CD4-positive, CD25-positive, alpha-beta regulatory T cell (primary cell): Measurements from ENCODE around the gene ATAD2B. TPM values are rescaled to one million over a fixed set of nuclear protein-coding genes. Genes with fewer than 3 reads are reported as not detected.
"Not testable (repeated sequence)": the region's sequence is repeated elsewhere in the genome, so short reads cannot be mapped to it uniquely, and the experiment has no call there.

ENCODE experiments used
- ATAC-seq, 2 donors: fragments of 150-1000 bp; cut with Tn5 transposase; one replicate each; pipeline ENCODE4 v1.10.0; 2021; ENCODE audit warnings: low read depth in 2 of 2, moderate number of reproducible peaks in 2 of 2, moderate library complexity in 1 of 2
- DNase-seq, 3 donors: peaks; one replicate each; pipeline versions ENCODE4 v3.0.0 to v3.0.0-alpha.2; 2012 to 2022; ENCODE audit warnings: mixed read lengths in 1 of 3
- H3K27ac ChIP-seq: one replicate; pipeline ENCODE4 v1.7.0; 2013; ENCODE audit warnings: mild to moderate bottlenecking, low read length; ENCODE audit not compliant: insufficient read depth, poor library complexity, severe bottlenecking
- H3K27me3 ChIP-seq: one replicate; pipeline ENCODE4 v1.7.0; 2013; ENCODE audit warnings: low read length; ENCODE audit not compliant: control insufficient read depth, insufficient read depth
- H3K36me3 ChIP-seq: one replicate; pipeline ENCODE4 v1.7.0; 2013; ENCODE audit warnings: mild to moderate bottlenecking, low read length, moderate library complexity; ENCODE audit not compliant: control insufficient read depth, insufficient read depth
- H3K4me1 ChIP-seq: 2 replicates; pipeline ENCODE4 v1.7.0; 2013; ENCODE audit warnings: mild to moderate bottlenecking, low read length; ENCODE audit not compliant: insufficient read depth, control insufficient read depth, poor library complexity, severe bottlenecking
- H3K4me3 ChIP-seq: one replicate; pipeline ENCODE4 v1.7.0; 2013; ENCODE audit warnings: low read depth, mild to moderate bottlenecking, low read length, moderate library complexity
- H3K9me3 ChIP-seq, 2 experiments: 1 replicate in 1 of 2; 2 replicates in 1 of 2; pipeline ENCODE4 v1.7.0; 2013; ENCODE audit warnings: low read length in 2 of 2, mild to moderate bottlenecking in 1 of 2, moderate library complexity in 1 of 2; ENCODE audit not compliant: control insufficient read depth in 2 of 2
- H3K27ac Mint-ChIP-seq, 3 donors: one replicate each; pipeline ENCODE4 v1.8.0; 2020 to 2022; ENCODE audit warnings: mild to moderate bottlenecking in 3 of 3, mixed read lengths in 3 of 3, moderate library complexity in 2 of 3
- H3K27me3 Mint-ChIP-seq: one replicate; pipeline ENCODE4 v1.8.0; 2022; ENCODE audit warnings: mild to moderate bottlenecking, mixed read lengths
- H3K36me3 Mint-ChIP-seq: one replicate; pipeline ENCODE4 v1.8.0; 2020; ENCODE audit warnings: mixed read lengths
- H3K4me1 Mint-ChIP-seq, 4 donors: one replicate each; pipeline ENCODE4 v1.8.0; 2020 to 2022; ENCODE audit warnings: mixed read lengths in 4 of 4, mild to moderate bottlenecking in 1 of 4
- H3K4me3 Mint-ChIP-seq, 4 donors: one replicate each; pipeline ENCODE4 v1.8.0; 2020 to 2022; ENCODE audit warnings: mild to moderate bottlenecking in 4 of 4, mixed read lengths in 4 of 4, moderate library complexity in 3 of 4
- H3K9me3 Mint-ChIP-seq, 7 donors: one replicate each; pipeline ENCODE4 v1.8.0; 2020 to 2022; ENCODE audit warnings: mixed read lengths in 7 of 7, mild to moderate bottlenecking in 3 of 7, moderate library complexity in 2 of 7
- polyA plus RNA-seq, 4 donors: library from polyadenylated mRNA; unstranded; fragments of 300-500 nt; fragmentation: Illumina TruSeq; gene quantifications; one replicate each; pipeline ENCODE4 v1.2.3, GENCODE V29; 2021
- total RNA-seq: library from RNA; stranded (reverse); gene quantifications from one replicate; pipeline ENCODE4 v1.2.3, GENCODE V29; 2022

The ATAD2B gene
- total and polyA plus RNA-seq, 5 donors from 2014 or later, result 4.0 to 53.2 (median 8.2) TPM

DNA sequence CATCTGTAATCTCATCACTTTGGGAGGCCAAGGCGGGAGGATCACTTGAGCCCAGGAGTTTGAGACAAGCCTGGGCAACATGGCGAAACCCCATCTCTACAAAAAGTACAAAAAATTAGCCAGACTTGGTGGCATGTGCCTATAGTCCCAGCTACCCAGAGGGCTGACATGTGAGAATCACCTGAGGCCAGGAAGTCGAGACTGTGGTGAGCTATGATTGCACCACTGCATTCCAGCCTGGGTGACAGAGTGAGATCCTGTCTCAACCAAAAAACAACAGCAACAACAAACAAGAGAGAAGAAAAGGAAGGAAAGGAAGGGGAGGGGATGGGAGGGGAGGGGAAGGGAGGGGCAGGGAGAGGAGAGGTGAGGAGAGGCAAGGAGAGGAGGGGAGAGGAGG, 203.9 kb downstream of the ATAD2B start:
- H3K27ac ChIP-seq, H3K27me3 ChIP-seq, H3K27ac Mint-ChIP-seq, H3K4me3 ChIP-seq, H3K27me3 Mint-ChIP-seq, H3K4me1 Mint-ChIP-seq, H3K4me3 Mint-ChIP-seq, ATAC-seq, DNase-seq, H3K4me1 ChIP-seq: not testable (repeated sequence)
- Histone ChIP-seq H3K36me3 (peaks cover 19% of the 10 kb centered on the region), H3K9me3 (peaks cover 11 to 15% of the 10 kb centered on the region in 2 experiments)
- peaks cover 2 to 28% (median 10%) of the 10 kb centered on the region in 7 donors for H3K9me3 Mint-ChIP-seq
- H3K36me3 Mint-ChIP-seq, result peaks cover 69% of the 10 kb centered on the region

DNA sequence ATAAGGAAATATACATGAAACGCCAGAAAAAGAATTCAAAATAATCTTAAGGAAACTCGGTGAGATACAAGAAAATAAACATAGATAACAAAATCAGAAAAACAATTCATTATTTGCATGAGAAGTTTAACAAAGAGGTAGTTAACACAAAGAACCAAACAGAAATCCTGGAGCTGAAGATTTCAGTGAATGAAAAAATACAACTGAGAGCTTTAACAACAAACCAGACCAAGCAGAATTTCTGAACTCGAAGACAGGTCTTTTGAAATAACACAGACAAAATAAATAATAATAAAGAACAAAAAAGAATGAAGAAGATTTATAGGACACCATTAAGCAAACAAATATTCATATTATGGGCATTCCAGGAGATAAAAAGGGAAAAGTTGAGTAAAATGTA, 204.7 kb downstream of the ATAD2B start:
- peaks cover 19% of the 10 kb centered on the region for H3K36me3 ChIP-seq
- no peak for ATAC-seq

DNA sequence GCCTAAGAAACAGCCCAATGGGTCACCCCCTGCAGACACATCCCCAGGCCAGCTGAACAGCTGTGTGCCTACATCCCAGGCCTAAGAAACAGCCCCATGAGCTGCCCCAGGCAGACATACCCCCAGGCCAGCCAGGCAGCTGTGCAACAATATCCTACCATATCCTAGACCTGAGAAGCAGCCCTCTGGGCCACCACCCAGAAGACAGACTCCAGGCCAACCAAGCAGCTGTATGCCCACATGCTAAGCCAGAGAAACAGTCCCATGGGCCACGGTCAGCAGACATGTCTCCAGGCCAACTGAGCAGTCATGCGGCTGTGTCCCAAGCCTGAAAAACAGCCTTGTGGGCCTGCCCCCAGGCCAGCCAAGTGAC, 205.5 kb downstream of the ATAD2B start:
- Mint-ChIP-seq H3K4me1 (peaks cover 0 to 9% (median 4%) of the 10 kb centered on the region in 4 donors), H3K36me3 (peaks cover 61% of the 10 kb centered on the region), H3K27ac (no peak overlapping the region), H3K9me3 (peaks cover 2 to 28% (median 10%) of the 10 kb centered on the region in 7 donors), H3K4me3 (no peak overlapping the region), H3K27me3 (no peaks in the 10 kb centered on the region)
- Histone ChIP-seq H3K4me3 (no peak overlapping the region), H3K27ac (no peak overlapping the region), H3K4me1 (no peaks in the 10 kb centered on the region), H3K36me3 (peaks cover 18% of the 10 kb centered on the region), H3K9me3 (peaks cover 11 to 15% of the 10 kb centered on the region in 2 experiments), H3K27me3 (no peaks in the 10 kb centered on the region)
- no peak for ATAC-seq
- DNase-seq, result no peak

More for the DNA sequence above, 204.7 kb downstream of the ATAD2B start:
- Mint-ChIP-seq H3K4me1 (peaks cover 0 to 9% (median 4%) of the 10 kb centered on the region in 4 donors), H3K27me3 (no peaks in the 10 kb centered on the region), H3K36me3 (peaks cover 63% of the 10 kb centered on the region), H3K27ac (no peak overlapping the region), H3K9me3 (peaks cover 2 to 28% (median 10%) of the 10 kb centered on the region in 7 donors), H3K4me3 (no peak overlapping the region)
- Histone ChIP-seq H3K27me3 (no peaks in the 10 kb centered on the region), H3K4me1 (no peaks in the 10 kb centered on the region), H3K4me3 (no peak overlapping the region), H3K27ac (no peak overlapping the region), H3K9me3 (peaks cover 11 to 15% of the 10 kb centered on the region in 2 experiments)
- DNase-seq, result no peak

DNA sequence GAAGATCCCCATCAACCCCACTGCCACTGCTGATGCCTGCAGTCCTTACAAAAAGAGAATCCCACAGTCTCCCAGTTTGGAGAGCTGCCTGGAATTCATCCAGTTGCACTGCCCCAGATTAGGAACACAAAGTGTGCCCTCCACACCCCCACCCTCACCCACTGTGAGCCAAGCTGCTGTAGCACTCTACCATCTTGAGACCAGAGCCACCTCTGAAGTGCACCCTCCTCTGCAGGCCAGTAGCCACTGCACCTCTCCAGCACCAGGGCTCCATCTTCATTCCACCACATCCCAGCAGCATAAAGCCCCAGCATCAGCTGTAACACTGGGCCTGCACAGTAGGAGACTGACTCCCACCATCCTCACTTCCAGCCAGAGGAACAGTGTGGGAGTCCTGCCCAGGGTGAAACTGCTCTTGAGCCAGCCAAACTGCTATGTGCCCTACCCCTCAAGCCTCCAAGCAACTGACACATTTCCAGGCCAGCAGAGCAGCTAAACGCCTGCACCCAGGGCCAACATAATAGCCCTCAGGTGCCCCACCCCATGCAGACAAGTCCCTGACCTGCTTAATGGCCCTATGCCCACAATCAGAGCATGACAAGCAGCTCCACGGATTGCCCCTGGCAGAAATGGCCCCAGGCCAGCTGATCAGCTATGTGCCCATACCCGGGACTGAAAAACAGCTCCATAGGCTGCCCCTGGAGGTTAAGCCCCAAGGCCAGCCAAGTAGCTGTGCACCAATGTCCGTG, 206.0 kb downstream of the ATAD2B start:
- Mint-ChIP-seq H3K27me3 (no peaks in the 10 kb centered on the region), H3K36me3 (peaks cover 58% of the 10 kb centered on the region), H3K4me3 (no peak overlapping the region), H3K4me1 (peaks cover 0 to 9% (median 4%) of the 10 kb centered on the region in 4 donors), H3K27ac (no peak overlapping the region), H3K9me3 (peaks cover 2 to 27% (median 10%) of the 10 kb centered on the region in 7 donors)
- ATAC-seq, result no peak
- no peak overlapping the region for H3K27ac ChIP-seq
- no peaks in the 10 kb centered on the region for H3K4me1 ChIP-seq
- peaks cover 11 to 15% of the 10 kb centered on the region in 2 experiments for H3K9me3 ChIP-seq
- H3K4me3 ChIP-seq, result no peak overlapping the region
- no peak for DNase-seq
- no peaks in the 10 kb centered on the region for H3K27me3 ChIP-seq
- H3K36me3 ChIP-seq, result peaks cover 12% of the 10 kb centered on the region

DNA sequence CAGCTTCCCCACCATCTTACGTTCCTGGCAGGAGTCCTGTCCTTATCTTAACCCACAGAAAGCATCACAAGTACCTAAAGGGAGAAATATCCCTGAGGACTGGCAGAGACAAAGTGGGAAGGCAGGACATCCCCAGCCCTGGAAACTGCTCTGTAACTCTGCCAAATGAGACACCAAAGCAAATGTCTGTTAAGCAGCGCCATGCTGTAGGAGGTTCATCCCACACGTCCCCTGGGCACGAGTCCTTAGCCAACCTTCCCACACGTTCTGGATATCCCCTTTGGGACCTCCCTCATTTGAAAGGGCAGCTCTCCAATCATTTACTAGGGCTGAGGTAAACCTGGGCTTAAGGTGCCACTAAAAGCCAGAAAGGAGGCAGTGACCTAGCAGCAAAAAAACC, 207.2 kb downstream of the ATAD2B start:
- ATAC-seq (no peak), DNase-seq (no peak)
- peaks cover 2 to 19% (median 8%) of the 10 kb centered on the region in 7 donors for H3K9me3 Mint-ChIP-seq
- Histone ChIP-seq H3K36me3 (peaks cover 7% of the 10 kb centered on the region), H3K27ac (no peak overlapping the region), H3K4me3 (no peak overlapping the region), H3K4me1 (no peaks in the 10 kb centered on the region), H3K9me3 (peaks cover 11 to 15% of the 10 kb centered on the region in 2 experiments), H3K27me3 (no peaks in the 10 kb centered on the region)
- H3K27ac Mint-ChIP-seq, result no peak overlapping the region
- H3K4me3 Mint-ChIP-seq, result no peak overlapping the region
- H3K4me1 Mint-ChIP-seq, result peaks cover 0 to 9% (median 4%) of the 10 kb centered on the region in 4 donors
- peaks cover 49% of the 10 kb centered on the region for H3K36me3 Mint-ChIP-seq
- no peaks in the 10 kb centered on the region for H3K27me3 Mint-ChIP-seq

DNA sequence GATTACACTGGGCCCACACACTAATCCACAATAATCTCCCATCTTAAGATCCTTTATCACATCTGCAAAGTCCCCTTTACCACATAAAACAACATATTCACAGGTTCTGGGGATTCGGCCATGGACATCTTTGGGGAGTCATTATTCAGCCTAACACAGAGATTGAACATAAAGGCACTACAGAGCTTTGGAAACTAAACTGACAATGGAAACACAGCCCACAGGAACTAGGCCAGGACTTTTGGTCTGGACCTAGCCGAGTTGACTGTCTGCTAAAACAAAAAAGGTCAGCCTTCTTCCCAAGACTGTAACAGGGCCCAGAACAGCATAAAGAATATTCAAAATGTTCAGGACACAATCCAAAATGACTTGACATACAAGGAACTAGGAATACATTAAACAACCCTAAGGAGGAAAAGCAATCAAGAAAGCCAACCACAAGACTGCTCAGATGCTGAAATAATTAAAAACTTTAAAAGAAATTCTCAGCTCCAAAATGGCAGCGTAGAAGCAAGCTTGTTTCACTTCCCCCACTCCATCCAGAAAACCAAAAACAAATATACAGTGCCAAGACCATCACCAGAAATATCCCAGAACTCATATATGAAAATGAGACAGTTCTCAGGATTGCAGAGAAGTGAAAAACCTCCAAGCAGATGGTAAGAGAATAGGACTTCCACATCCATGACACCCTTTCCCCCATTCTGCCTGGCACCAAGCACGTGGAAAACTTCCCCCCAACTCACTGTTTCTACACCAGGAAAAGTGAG, 207.8 kb downstream of the ATAD2B start:
- DNase-seq (no peak), ATAC-seq (no peak)
- Mint-ChIP-seq H3K9me3 (peaks cover 2 to 15% (median 8%) of the 10 kb centered on the region in 7 donors), H3K4me1 (peaks cover 0 to 9% (median 4%) of the 10 kb centered on the region in 4 donors), H3K27ac (no peak overlapping the region), H3K36me3 (peaks cover 46% of the 10 kb centered on the region), H3K27me3 (no peaks in the 10 kb centered on the region), H3K4me3 (no peak overlapping the region)
- no peaks in the 10 kb centered on the region for H3K27me3 ChIP-seq
- H3K4me1 ChIP-seq, result no peaks in the 10 kb centered on the region
- no peak overlapping the region for H3K4me3 ChIP-seq
- no peak overlapping the region for H3K27ac ChIP-seq
- H3K9me3 ChIP-seq, result peaks cover 11 to 15% of the 10 kb centered on the region in 2 experiments
- H3K36me3 ChIP-seq, result peaks cover 7% of the 10 kb centered on the region

DNA sequence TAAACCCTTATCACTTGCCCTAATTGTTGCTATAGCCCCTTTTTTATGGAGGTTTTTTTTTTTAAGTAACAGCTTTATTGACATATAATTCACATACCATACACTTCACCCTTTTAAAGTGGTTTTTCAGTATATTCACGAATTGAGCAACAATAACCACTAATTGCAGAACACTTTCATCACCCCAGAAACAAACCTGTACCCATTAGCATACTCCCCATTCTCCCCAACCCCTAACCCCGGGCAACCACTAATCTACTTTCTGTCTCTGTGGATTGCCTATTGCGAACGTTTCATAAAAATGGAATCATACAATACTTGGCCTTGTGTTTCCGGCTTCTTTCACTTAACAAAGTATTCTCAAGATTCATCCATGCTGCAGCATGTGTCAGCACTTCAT, 213.6 kb downstream of the ATAD2B start:
- Histone ChIP-seq H3K4me3 (no peak overlapping the region), H3K27ac (no peak overlapping the region), H3K27me3 (no peaks in the 10 kb centered on the region), H3K9me3 (no peaks in the 10 kb centered on the region), H3K4me1 (no peaks in the 10 kb centered on the region), H3K36me3 (no peaks in the 10 kb centered on the region)
- Mint-ChIP-seq H3K4me1 (peaks cover 0 to 6% (median 2%) of the 10 kb centered on the region in 4 donors), H3K4me3 (peak overlapping the region in 1 of 4 donors; percentile 17), H3K9me3 (no peaks in the 10 kb centered on the region), H3K36me3 (peaks cover 30% of the 10 kb centered on the region), H3K27ac (no peak overlapping the region), H3K27me3 (no peaks in the 10 kb centered on the region)
- DNase-seq (no peak), ATAC-seq (no peak)
